MM.1S (cell line): ENCODE data around the gene FAM241A.

Source experiments
- EZH2 ChIP-seq: fragments of 300-600 bp; sonication (generic); optimal IDR thresholded peaks from 2 replicates; pipeline ENCODE3; 2017; ENCODE audit warnings: low read depth, mild to moderate bottlenecking, antibody characterized with exemption, low read length, mixed read lengths
- TF ChIP-seq, protein P1 (sequence below): fragments of 300-600 bp; sonication (generic); IDR thresholded peaks from 2 replicates; pipeline ENCODE4 v1.5.1; 2016; ENCODE audit warnings: antibody characterized with exemption, low read length, mixed read lengths

DNA sequence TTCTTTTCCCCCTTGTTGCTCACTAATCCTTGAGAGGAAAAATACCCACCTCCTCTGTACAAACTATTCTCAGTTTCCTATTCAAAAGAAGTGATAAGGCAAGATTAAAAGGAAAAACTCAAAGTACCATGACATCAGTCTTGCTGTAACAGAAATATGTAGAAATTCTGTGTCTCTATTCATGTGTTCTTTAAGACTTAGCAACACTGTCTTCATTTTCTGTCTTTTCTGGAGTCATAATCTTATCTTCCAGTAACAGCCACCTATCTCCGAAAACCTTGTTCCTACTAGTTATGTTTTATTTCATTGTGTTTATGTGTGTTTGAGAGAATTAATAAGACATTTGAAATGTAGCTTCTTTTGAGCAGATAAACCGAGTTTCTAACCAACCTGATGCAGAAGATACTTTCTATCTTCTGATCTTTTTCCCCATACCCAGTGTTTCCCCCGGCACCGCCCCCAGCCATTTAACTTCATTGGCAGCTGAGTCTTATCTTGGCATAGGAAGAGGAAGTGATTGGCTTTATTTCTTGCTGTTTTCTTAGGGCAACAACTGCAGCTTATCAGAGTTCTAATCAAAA lies 8.0 kb downstream of the FAM241A start:
- TF ChIP-seq, protein P1, sequence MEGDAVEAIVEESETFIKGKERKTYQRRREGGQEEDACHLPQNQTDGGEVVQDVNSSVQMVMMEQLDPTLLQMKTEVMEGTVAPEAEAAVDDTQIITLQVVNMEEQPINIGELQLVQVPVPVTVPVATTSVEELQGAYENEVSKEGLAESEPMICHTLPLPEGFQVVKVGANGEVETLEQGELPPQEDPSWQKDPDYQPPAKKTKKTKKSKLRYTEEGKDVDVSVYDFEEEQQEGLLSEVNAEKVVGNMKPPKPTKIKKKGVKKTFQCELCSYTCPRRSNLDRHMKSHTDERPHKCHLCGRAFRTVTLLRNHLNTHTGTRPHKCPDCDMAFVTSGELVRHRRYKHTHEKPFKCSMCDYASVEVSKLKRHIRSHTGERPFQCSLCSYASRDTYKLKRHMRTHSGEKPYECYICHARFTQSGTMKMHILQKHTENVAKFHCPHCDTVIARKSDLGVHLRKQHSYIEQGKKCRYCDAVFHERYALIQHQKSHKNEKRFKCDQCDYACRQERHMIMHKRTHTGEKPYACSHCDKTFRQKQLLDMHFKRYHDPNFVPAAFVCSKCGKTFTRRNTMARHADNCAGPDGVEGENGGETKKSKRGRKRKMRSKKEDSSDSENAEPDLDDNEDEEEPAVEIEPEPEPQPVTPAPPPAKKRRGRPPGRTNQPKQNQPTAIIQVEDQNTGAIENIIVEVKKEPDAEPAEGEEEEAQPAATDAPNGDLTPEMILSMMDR = no peak
- TF ChIP-seq EZH2 = no peak
